HG02588 (cell line): ENCODE data around the gene PAX5.

ENCODE experiments used
- ATAC-seq: cut with Tn5 transposase; IDR thresholded peaks from one replicate; pipeline ENCODE4 v1.9.1; 2021; ENCODE audit warnings: mild to moderate bottlenecking, moderate library complexity; ENCODE audit not compliant: unreplicated experiment

PAX5 gene

GRCh38 chr9:36818242-36818938 is 215.7 kb downstream of the PAX5 start:
- no peak for ATAC-seq

DNA sequence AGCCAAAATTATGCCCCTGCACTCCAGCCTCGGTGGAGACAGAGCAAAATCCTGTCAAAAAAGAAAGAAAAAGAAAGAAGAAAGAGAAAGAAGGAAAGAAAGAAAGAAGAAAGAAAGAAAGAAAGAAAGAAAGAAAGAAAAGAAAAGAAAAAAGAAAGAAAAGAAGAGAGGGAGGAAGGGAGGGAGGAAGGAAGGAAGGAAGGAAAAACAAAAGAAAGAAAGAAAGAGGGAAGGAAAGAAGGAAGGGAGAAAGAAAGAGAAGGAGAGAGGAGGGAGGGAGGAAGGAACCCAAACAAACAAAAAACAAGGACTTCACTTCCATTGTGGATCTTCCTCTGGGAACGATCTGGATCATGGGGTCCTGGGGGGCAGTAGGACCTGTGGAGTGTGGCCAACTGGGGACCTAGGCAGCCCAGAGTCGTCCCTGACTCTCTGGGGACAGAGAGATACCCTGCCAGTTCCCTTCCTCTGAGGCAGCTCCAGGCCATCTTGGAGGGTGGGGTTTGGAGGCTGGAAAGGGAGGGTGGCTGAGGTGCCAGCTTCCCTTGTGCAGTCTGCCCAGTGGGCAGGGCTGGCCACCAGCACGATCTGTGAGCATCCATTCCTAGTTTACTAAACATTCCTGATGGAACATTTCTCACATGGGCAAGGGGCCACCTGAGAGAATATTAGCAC is 216.8 kb downstream of the PAX5 start:
- ATAC-seq, result no peak

GRCh38 chr9:36816371-36816770 is 217.7 kb downstream of the PAX5 start:
- no peak for ATAC-seq

- ATAC-seq, result no peak
Measured at GRCh38 chr9:36815566-36816348, 218.3 kb downstream of the PAX5 start.

DNA sequence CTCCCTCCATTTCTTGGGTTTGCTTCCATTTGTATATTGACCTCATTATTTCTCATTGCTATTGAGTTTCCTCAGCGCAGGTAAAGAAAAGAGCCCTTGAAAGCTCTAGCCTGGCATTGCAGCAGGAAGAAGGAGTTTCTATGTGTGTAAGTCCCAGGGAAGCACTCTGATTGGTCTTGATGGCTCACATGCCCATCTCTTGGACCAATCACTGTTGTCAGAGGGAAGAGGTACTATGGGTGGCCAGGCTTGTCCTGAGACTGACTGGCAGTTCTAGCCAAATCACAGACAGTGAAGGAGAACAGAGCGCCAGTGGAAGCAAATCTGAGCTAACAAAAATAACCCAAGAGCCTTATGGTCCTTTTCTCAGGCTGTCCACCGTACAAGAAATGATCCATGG is 219.0 kb downstream of the PAX5 start:
- no peak for ATAC-seq

DNA sequence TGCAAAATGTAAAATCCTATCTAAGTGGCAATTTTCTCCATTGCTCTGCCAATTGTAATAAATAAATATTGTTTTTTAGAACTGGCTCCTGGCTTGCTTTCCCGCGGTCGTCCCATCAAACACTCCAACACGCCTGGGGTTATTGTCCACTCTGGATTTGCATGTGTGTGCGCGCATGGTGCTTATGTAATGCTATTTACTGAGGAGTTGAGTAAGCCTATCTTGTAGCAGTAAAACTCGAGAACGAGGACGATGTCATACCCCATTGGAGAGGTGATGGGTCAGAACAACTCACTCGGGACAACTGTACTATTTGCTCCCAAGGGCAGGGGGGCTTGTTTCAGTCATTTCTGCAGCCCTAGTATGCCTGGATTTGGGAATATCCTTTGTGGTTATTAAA is 220.9 kb downstream of the PAX5 start:
- no peak for ATAC-seq

DNA sequence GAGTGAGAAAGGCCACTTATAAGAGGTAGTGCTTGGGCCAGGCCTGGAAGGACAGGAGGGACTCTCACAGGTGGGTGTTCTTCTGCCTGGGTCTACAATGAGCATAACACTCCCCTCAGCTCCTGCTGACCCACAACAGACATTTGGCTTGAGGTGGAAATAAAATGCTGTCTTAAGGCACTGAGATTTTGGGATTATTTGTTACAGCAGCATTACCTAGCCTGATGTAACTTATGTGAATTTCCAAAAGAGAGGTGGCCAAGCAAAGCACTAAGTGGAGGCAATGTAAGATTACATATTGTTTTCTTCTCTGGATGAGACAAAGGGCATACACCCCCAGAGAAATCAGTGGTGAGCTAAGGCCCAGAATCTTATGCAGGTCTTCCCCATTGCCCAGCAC is 221.5 kb downstream of the PAX5 start:
- no peak for ATAC-seq

DNA sequence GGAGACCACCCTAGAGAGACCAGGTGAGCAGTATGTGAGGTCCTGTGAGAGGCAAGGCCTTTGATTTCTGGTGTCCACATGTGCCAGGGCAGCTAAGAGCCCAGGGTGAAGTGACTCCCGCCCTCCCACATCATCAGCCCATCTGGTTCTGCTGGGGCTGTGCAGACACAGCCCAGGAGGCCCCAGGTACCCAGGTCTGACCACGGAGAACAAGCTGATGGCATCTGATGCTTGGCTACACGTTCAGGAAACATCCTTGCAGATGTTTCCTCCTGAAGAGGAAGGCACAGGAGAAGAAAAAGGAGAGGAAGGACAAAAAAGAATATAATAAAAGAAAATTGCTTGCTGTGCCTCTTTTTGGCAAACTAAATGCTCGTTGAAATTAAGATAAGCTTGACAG is 225.8 kb downstream of the PAX5 start:
- ATAC-seq, result no peak

DNA sequence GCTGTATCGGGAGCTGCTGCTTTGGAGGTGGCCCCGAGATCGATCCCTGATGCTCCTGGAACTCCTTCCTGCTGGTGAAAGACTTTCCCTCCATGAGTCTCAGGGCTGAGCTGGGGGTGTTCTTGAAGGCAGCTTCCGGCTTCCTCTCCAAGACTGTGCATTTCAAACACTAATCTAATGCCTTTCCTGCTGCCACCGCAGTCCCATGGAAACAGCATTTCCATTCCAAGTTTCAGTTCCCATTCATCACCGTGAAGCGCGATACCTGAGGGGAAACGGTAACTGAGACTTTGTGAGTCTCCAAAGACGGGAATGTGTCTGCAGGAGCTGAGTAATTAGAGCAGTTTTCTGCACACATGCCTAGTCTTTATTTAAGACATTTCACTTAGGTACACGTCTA is 230.1 kb downstream of the PAX5 start:
- ATAC-seq, result no peak

GRCh38 chr9:36802201-36802920 is 231.7 kb downstream of the PAX5 start:
- no peak for ATAC-seq

GRCh38 chr9:36800455-36800854 is 233.6 kb downstream of the PAX5 start:
- no peak for ATAC-seq

DNA sequence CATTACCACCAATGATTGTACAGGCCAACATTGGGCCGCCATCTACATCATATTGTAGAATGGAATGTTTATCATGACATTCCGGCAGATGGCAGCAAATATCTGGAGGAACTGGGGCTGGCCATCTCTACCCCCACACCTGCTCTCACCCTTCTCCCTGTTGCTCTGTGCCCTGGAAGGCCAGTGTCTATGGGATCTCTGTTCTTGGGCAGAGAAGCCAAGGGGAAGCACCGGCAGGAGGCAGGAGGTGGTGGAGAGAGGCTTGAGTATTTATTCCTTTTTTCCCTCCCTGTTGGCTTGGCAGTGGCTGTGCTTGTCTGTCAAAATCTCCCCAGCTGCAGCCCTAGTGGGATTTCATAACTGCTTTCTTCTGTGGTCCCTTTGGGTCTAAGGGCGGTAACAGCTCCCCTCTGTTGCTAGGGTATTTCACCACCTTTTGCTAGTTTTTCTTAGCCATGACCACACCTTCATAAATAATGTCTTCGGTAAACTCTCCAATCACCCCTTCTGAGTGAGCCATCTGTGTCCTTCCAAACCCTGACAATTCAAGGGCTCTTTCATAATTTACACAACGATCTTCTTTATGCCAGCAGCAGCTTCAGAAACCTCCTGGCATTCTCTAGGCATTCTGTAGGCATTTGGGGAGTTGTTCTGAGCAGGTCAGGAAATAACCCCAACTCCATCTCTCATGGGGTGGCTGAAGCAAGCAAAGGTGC is 235.6 kb downstream of the PAX5 start:
- ATAC-seq, result no peak

- ATAC-seq, result no peak
Measured at GRCh38 chr9:36797471-36798220, 236.4 kb downstream of the PAX5 start.

DNA sequence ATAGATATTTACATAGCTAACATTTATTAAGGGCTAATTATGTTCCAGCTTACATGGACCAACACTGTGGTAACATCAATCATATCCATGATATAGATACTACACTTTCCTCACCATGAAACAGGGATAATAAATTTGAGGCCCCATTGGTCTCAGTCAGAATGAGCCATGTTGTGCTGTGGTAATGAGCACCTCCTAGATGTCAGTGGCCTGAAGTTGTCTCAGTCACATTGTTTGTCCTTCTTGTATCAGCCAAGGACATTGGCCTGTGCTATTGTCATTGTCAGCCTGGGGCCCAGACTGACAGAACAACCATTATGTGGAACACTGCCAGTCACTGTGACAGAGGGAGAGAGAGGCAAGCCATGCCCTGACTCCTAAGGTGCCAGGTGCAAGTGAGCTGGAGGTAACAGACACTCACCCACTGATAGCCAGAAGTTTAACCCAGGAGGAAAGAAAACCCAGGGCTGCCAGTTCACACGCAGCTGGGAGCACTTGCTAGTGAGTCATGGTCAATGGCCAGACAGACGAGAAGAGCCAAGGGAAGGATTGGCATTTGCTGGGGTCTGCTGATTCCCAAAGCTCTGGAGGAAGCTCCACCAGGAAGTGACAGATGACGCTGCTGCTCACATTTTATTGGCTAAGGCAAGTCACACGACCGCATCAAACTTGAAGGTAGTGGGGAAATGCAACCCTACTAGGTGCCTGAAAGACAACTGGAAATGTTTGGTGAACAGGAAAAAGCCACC is 237.2 kb downstream of the PAX5 start:
- no peak for ATAC-seq

- ATAC-seq, result no peak
Measured at GRCh38 chr9:36794461-36794860, 239.6 kb downstream of the PAX5 start.

- ATAC-seq, result no peak
Measured at GRCh38 chr9:36793277-36793676, 240.8 kb downstream of the PAX5 start.

GRCh38 chr9:36791222-36791950 is 242.7 kb downstream of the PAX5 start:
- no peak for ATAC-seq

GRCh38 chr9:36789886-36790285 is 244.2 kb downstream of the PAX5 start:
- no peak for ATAC-seq

DNA sequence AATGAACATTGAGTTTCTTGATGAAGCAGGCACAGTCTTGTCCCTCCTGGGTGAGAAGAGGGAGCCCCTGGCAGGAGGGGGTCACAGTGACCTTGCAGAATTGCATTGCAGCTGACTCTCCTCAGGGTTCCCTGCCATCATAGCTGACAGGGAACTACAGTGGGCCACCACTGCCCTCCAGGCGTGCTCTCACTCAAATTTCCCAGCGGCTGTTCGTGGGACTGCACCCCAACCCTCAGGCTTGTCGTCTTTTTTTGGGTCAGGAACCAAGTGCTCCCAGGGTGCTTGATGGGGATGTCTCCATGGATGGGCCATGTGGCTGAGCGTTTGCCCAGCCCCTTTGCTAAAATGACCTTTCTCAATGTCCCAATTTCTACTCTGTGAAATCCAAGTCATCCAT is 245.5 kb downstream of the PAX5 start:
- no peak for ATAC-seq
